Cerebellar nuclear complex (tissue), 1 donor: Measurements from ENCODE around the gene FGB.
"Not testable (repeated sequence)": the region's sequence is repeated elsewhere in the genome, so short reads cannot be mapped to it uniquely, and the experiment has no call there.

ENCODE experiments used
- DNase-seq, 2 experiments: peaks; one replicate each; lab custom pipeline; 2025; lab: John Stamatoyannopoulos, UW

Gene FGB

GRCh38 chr4:154566639-154567204 is 3.9 kb downstream of the FGB start:
- no peak for DNase-seq

- no peak for DNase-seq
Measured at GRCh38 chr4:154569028-154569427, 6.2 kb downstream of the FGB start.

GRCh38 chr4:154569584-154569983 is 6.8 kb downstream of the FGB start:
- no peak for DNase-seq

GRCh38 chr4:154573190-154573870 is 10.5 kb downstream of the FGB start:
- no peak for DNase-seq

GRCh38 chr4:154574311-154574710 is 11.5 kb downstream of the FGB start:
- no peak for DNase-seq

GRCh38 chr4:154577324-154577723 is 14.5 kb downstream of the FGB start:
- no peak for DNase-seq

GRCh38 chr4:154578919-154579318 is 16.1 kb downstream of the FGB start:
- no peak for DNase-seq

- no peak for DNase-seq
Measured at GRCh38 chr4:154579927-154580326, 17.1 kb downstream of the FGB start.

- no peak for DNase-seq
Measured at GRCh38 chr4:154582723-154583122, 19.9 kb downstream of the FGB start.

GRCh38 chr4:154583230-154583629 is 20.4 kb downstream of the FGB start:
- DNase-seq = no peak

- DNase-seq = no peak
Measured at GRCh38 chr4:154583677-154584076, 20.9 kb downstream of the FGB start.

- no peak for DNase-seq
Measured at GRCh38 chr4:154584259-154584658, 21.4 kb downstream of the FGB start.

- no peak for DNase-seq
Measured at GRCh38 chr4:154585369-154586018, 22.7 kb downstream of the FGB start.

GRCh38 chr4:154586296-154587033 is 23.7 kb downstream of the FGB start:
- no peak for DNase-seq

GRCh38 chr4:154588198-154588597 is 25.4 kb downstream of the FGB start:
- no peak for DNase-seq

GRCh38 chr4:154589296-154590197 is 26.7 kb downstream of the FGB start:
- DNase-seq = no peak

GRCh38 chr4:154590329-154591006 is 27.7 kb downstream of the FGB start, which contains the start of gene FGA:
Gene FGA, minus strand, starts transcription at chr4:154590742. Its CDS starts 55 bp downstream, at chr4:154590687.
- DNase-seq = no peak

GRCh38 chr4:154591890-154592289 is 29.1 kb downstream of the FGB start:
- DNase-seq = no peak

GRCh38 chr4:154593868-154594267 is 31.1 kb downstream of the FGB start:
- DNase-seq = no peak

- not testable (repeated sequence) for DNase-seq
Measured at GRCh38 chr4:154594343-154594742, 31.5 kb downstream of the FGB start.

GRCh38 chr4:154595807-154596206 is 33.0 kb downstream of the FGB start:
- DNase-seq = no peak
